Midbrain (tissue), 1 donor: ENCODE measurements around the gene TPSD1.
"Not testable (repeated sequence)": the region's sequence is repeated elsewhere in the genome, so short reads cannot be mapped to it uniquely, and the experiment has no call there.

ENCODE experiments used
- DNase-seq: peaks from one replicate; lab custom pipeline; 2025; lab: John Stamatoyannopoulos, UW

The TPSD1 gene

GRCh38 chr16:1282324-1282973 is 26.6 kb downstream of the TPSD1 start:
- no peak for DNase-seq

- DNase-seq: no peak
These were observed 27.4 kb downstream of the TPSD1 start for GRCh38 chr16:1283296-1283695.

GRCh38 chr16:1283996-1284616 is 28.2 kb downstream of the TPSD1 start:
- DNase-seq: no peak

- no peak for DNase-seq
These were observed 30.0 kb downstream of the TPSD1 start for GRCh38 chr16:1285669-1286512.

- no peak for DNase-seq
These were observed 30.7 kb downstream of the TPSD1 start for GRCh38 chr16:1286513-1287094.

GRCh38 chr16:1287982-1288670 is 32.3 kb downstream of the TPSD1 start:
- no peak for DNase-seq

GRCh38 chr16:1288813-1289476 is 33.1 kb downstream of the TPSD1 start:
- DNase-seq: no peak

- no peak for DNase-seq
These were observed 33.6 kb downstream of the TPSD1 start for GRCh38 chr16:1289477-1289866.

- DNase-seq: no peak
These were observed 34.2 kb downstream of the TPSD1 start for GRCh38 chr16:1290063-1290501.

GRCh38 chr16:1290860-1291575 is 35.1 kb downstream of the TPSD1 start:
- DNase-seq: no peak

- no peak for DNase-seq
These were observed 35.7 kb downstream of the TPSD1 start for GRCh38 chr16:1291576-1291974.

GRCh38 chr16:1292208-1292607 is 36.3 kb downstream of the TPSD1 start:
- DNase-seq: not testable (repeated sequence)

GRCh38 chr16:1292808-1293207 is 36.9 kb downstream of the TPSD1 start:
- DNase-seq: not testable (repeated sequence)

- DNase-seq: no peak
These were observed 38.2 kb downstream of the TPSD1 start for GRCh38 chr16:1293921-1294656.

- no peak for DNase-seq
These were observed 39.6 kb downstream of the TPSD1 start for GRCh38 chr16:1295465-1295864.

- not testable (repeated sequence) for DNase-seq
These were observed 40.8 kb downstream of the TPSD1 start for GRCh38 chr16:1296688-1297017.

GRCh38 chr16:1297018-1297696 is 41.3 kb downstream of the TPSD1 start:
- no peak for DNase-seq

- DNase-seq: no peak
These were observed 42.5 kb downstream of the TPSD1 start for GRCh38 chr16:1298406-1298805.

- no peak for DNase-seq
These were observed 43.4 kb downstream of the TPSD1 start for GRCh38 chr16:1299012-1299867.
